ENCODE data around the gene PODXL2.
A peak's percentile ranks its signal among the peaks of the same experiment; 100 is the strongest.
"Not testable (repeated sequence)": the region's sequence is repeated elsewhere in the genome, so short reads cannot be mapped to it uniquely, and the experiment has no call there.

PODXL2 gene

DNA sequence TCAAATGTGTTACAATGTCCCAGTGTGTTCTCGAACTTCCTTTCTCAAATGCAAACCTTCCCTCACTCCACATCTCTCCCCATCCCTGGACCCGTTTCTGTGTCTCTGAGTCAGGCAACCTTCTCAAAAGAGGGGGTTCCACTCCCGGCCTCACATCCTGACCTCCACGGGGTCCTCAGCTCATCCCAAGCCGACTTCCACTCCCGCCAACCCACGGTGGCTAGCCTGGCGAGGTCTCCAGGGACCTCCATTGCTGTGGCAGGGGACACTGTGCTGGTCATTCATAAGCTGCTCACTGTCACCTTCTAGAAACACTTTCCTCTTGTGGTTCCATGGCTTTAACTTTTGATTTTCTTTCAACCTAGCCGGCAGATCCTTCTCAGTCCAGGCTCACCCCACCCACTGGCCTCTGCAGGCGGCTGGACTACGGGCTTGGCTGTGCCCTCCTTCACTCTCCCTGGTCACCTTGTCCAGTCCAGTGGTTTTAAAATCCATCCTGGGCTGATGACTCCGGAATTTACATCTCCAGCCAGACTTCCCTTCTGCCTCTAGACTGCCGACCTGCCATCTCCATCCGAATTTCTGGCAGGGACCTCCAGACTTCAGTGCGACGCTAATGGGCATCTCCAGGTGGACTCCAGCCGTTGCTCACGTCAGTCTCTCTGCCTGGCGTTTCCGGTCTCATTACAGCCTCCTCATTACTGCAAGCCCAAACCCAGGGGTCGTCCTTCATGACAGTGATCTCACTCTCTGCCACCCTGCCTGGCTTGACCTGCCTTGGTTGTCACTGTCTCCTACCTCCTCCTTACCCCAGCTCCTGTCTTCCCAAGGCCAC is 63.7 kb downstream of the PODXL2 start:
- DNase-seq, result no peak

DNA sequence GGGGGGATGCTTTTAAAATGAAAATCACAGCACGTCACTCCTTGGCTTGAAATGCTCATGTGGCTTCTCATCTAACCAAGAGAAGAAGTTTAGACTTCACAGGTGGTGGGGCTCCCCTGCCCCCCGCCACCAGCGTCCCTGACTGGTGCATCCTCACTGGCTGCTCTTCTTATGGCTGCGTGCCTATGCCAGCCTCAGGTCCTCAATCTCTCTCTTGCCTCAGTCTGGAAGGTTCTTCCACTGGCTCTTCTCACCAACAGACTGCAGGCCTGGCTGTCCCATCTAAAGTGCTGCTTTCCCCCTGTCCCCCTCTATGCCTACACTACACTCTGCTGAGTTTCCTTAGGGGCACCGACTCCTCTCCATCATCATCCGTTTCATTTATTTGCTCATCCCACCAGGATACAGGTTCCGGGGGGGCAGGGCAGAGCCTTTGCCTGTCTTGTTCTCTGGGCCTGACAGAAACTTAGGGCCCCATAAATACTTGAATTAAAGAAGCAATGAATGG is 64.4 kb downstream of the PODXL2 start:
- DNase-seq, result no peak

DNA sequence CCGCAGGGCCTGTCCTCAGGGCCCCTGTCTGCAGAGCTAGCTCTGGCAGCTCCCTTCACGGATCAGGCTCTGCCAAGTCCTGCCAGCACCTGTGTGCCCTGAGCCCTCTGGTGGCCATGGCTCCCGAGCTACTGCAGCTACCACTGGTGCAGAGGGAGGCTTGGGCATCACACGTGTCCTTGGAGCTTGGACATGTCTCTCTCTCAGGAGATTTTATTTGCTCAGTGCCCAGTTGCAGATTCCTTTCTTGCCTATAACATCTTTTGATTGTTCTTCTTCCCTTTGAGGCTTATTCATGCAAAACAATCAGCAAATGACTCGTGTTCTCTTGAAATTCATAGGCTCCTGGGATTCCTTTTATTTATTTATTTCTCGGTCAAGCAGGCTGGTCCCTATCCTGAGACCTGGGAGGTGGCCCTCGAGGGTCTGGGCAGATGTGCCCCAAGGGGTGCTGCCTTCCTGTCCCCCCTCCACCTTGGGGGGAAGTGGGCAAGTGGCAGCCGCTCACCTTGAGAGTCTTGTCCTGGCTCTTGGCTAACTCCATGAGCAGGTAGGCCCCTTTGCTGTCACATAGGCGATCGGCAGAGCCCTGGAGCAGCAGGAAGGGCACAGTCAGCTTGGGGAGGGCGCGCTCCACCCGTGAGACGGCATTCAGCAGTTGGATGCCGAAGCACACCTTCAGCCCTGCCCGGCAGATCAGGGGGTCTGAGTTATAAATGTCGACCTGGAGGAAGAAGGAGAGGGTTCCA is 65.7 kb downstream of the PODXL2 start:
- peak; percentile 65 for DNase-seq

DNA sequence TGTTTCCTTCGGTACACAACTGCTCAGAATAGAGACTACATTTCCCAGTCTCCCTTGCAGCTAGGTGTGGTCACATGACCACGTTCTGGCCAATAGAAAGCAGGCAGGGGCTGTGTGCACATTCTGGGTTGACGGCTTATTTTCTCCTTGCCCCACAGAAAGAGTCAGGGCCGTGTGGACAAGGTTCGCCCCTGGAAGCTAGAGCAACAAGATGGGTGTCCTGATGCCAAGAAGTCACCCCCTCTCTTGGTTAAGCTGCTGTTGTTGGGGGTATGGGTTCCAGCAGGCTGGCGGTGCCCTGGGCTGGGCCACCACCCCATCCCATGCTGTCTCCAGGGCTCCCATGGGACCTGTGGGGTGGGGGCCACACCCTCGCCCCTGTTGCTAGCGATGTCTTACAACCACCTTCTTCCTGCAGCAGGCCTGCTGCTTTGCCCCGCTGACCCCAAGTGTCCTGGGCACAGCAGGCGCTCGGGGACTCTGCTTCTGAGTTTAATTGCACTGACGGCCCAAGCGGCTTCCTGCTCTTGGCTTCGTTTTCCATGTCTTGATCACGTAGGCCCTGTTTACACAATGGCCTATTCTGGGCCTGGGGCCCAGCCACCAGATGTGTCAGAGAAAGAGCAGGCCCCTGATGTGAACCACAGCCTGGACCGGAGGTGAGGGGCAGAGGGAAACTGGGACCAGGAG is 68.7 kb downstream of the PODXL2 start:
- peak; percentile 87 for DNase-seq

DNA sequence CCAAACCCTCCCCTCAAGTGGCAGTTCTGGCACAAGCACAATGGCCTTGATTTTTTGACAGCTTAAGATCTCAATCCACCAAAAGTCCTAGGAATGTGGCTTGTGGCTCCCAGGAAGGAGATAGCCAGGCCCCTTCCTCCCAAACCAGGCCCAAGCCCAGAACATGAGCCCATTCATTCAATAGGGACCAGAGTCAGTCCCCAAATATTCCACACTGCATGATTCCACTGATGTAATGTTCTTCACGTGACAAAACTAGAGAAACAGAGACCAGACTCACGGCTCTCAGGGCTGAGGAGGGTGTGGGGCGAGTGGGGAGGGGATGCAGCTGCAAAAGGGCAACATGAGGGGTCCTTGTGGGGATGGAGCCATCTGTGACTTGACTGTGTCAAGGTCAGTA is 69.3 kb downstream of the PODXL2 start:
- no peak for DNase-seq

DNA sequence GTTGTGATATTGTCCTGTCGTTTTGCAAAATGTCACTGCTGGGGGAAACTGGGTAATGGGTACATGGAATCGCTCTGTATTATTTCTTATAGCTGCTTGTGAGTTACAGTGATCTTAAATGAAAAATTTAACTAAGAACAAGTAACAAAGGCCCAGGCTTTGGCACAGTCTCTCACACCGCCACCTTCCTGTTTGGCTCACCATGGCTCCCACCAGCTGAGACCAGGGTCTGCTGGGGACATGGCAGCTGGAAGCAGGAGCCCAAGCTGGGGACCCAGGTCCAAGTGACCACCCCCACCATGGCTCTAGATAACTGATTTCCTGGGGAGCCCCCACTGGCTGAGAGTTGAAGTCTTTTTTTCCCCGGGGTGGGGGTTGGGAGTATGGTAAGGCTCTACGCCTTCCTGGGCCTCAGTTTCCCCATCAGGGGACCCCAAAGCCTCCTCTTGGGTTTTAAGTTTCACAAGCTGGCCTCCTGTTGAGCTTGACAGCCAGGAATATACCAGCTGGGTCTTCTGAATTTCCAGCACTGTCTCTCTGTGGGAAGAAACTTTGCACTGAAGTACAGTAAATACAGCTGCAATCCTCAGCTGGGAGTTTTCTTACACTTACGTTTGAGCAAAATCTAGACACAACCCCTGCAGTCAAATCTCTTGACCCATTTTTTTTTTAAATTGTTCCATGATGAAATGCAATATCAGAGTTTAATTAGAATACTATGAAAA is 69.9 kb downstream of the PODXL2 start:
- DNase-seq, result no peak

DNA sequence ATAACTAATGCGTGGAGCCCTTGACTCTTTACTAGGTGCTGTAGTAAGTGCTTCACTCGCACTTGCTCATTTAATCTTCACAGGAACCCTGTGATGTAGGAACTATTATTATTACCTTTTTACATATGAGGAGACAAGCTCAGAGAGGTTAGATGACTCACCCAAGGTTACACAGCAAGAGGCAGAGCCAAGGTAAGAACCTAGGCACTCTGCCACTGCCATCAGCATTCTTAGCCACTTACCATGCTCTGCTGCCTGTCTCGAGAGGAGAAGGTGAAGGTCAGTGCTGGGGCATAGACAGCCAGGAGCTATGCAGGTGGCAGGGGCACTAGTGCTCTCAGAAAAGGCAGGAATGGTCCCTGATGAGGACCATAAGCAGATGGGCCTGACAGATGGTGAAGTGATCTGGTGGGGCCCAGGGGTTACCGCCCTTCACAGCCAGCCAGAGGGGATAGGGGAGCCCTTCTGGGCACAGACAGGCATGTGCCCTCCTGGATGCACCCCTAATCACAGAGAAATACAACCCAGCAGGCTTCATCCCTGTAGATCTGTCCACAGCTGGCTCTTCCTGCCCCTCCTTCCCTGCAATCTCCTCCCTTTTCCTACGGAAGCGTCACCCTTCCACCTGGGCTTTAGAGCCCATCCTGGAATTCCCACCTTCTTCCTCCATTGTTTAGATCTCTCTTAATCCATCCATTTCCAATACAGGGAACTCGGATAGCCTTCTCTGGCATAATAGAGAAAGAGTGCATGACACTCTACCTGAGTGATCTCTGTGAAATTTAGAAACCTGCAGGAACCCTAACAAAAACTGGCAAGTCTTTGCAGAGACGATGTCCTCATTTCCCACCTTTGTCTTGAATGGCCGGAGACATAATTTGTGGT is 70.7 kb downstream of the PODXL2 start:
- DNase-seq, result no peak

DNA sequence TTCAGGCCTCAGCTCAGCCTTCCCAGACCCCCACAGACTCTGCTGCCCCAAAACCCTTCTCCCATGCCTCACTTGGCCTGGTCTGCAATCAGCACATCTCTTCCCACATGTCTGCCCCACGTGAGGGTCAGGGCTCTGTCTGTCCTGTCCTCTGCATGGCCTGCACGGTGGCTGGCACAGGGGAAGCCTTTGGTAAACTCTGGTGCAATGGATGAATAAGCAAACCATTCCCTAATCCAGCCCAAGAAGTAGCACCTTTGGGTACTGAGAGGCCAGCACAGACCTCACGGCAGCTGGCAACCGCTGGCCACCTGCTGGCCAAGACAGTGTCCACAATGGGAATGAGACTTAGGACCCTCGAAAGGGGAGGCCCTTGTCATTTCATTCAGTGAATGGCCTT is 71.4 kb downstream of the PODXL2 start:
- no peak for DNase-seq

DNA sequence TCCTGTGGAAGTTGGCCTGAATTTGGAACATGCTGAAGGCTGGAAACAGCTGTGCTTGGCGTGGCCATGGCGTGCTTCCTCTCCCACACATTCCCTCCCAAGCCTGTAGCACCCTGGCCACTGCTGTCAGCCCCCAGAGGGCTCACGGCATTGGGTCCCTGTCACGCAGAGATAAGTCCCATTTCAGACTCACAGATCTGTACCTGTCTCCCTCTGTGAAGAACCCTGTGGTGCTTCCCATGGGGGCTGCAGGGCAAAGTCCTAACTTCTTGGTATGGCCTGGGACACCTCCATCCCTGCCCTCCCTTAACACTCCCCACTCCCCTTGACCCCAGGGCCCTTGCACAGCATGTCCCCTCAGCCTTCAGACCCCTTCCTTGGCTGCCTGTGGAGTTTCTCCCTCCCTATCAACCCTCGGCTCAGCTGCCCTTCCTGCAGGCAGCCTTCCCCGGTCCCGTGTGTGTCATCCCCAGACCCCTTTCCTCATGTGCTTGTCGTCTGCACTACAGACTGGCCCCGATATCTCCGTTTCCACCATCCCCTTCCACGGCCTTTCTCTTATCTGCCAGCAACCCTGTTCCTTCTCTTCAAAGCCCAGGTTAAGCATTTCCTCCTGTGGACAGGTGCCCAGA is 72.4 kb downstream of the PODXL2 start:
- no peak for DNase-seq

DNA sequence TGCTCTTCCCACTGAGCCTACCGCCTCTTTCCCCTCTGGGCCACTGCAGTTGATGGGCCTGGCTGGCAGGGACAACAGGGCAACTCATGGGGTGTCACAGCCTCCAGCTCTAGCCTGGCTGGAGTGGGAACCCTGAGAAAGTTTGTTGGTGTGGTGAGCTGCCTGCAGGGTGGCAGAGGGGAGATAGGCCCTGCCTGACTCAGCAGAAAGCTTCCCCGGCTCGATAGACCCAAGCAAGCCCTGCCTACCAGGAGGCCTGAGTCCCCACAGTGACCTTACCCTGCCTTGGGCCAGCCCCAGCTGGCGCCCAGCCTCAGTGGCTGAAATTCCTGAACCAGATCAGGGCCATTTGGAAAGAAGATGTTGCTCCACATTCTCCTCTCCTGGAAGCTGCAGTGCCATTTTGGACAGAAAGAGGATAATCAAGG is 73.2 kb downstream of the PODXL2 start:
- no peak for DNase-seq

DNA sequence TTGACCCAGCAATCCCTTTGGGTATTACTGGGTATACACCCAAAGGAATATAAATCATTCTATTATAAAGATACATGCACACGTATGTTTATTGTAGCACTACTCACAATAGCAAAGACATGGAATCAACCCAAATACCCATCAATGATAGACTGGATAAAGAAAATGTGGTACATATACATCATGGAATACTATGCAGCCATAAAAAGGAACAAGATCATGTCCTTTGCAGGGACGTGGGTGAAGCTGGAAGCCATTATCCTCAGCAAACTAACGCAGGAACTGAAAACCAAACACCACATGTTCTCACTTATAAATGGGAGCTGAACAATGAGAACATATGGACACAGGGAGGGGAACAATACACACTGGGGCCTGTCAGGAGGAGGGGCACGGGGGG is 75.9 kb downstream of the PODXL2 start:
- not testable (repeated sequence) for DNase-seq

DNA sequence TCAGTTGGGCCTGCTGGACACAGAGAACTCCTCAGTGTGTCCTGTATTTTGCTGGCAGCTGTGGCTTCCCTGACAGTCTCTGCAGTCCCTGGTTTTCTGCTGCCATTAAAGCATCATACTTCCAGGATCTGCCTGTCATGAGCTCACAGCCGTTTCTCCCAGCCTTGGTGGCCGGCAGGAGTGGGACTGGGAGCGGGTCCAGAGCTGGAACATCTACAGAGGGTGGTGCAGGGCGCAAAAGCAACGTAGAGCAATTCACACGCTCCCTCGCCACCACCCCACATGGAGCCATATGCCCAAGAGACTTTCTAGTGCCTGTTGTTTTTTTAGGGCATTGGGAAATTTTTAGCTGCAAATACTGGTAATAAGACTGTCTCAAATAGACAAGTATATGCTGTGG is 77.3 kb downstream of the PODXL2 start:
- DNase-seq, result no peak

DNA sequence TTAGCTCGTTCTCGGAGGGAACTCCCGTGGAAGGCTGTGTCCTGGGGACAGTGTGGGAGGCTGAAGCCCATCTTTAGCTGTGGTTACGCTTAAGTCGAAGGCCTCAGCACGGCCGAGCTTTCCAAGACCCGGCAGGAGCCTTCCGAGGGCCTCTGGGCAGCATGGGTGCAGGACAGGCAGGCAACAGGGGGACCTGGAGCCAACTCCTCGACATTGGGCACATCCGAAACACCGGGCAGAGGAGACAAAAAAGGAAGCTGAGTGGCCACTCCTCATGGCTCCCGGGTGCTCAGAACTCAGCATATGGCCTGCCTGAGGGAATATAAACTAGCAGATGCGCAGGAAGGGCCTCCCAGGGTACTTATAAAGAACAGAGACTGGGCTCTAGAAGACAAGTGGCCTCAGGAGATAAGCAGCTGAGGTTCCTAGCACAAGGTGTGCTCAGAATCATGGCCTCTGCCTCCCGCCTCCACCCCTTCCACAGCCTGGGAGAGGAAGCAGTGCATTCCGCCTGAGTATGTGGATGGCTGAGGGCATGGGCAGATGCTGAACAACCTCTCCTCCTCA is 77.9 kb downstream of the PODXL2 start:
- DNase-seq, result no peak

DNA sequence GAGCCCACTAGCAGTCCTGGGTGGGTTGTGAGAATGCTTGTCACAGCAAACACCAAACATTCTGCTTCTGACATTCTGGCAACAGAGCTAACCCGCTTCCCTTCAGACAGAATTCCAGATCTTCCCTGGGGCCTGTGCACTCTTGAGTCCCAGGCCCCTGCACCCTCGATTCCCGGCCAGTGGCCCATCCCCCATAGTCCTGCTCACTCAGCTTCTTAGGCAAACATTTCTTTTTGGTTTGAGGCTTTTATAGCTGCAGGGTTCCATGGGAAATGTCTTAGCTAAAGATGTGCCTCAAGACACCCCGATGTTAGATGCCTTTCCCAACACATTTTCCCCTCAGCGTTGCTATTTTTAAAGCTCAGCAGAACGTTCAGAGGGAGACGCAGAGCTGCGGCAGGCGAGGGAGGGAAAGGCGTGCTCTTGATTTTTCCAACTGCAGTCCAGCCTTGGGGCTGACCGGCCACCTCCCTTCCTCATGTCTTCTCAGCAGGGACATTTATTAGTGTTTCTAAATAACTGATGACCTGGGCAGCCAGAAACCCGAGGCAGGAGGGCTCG is 78.9 kb downstream of the PODXL2 start:
- no peak for DNase-seq

DNA sequence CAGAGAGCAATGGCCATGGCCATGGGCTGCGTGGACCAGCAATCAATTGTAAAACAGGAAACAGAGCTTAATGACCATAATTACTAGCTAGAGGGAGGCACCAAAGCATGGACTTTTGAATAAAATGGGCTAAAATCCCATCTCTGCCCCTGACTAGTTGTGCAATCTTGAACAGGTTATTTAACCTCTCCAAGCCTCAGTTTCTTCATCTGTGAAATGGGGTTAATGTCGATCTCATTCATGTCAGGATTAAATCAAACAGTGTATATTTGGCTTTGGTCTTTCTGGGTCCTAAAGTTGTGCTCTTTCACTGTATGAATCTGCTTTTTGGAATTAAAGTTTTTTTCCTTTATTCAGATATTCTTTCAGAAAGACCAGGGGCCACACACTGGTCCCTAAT is 79.9 kb downstream of the PODXL2 start:
- no peak for DNase-seq

DNA sequence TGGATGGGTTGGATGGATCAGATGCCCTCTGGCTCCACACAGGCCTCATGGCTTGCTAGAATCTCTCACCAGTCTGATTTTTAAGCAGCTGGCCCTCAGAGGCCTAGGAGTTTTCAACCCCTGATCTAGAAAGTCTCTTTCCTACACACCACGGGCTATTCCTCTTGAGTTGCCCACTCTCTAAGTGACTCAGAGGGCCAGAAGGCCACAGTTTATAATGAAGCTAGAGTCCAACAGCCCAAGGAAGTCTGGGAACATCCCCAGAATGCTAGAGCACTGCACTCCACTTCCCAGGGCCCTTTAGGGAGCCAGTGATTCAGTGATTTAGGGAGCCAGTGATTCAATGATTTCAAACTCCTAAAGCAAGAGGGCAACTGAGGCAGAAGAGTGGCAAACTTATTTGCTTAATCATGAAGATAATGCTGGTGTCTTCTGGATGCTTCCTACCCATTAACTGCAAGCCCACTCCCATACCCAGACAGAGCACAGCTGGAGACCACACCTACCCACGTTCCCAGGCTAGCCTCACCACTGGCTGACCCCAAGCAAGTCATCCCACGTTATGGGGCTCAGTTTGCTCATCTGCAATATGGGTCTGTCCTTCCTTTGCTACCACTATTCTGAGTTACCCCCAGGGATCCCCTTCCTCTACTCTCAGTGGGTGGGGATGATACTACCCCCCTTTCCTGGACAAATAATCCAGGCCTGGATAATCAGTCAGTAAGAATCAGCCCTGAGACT is 80.5 kb downstream of the PODXL2 start:
- DNase-seq, result no peak

DNA sequence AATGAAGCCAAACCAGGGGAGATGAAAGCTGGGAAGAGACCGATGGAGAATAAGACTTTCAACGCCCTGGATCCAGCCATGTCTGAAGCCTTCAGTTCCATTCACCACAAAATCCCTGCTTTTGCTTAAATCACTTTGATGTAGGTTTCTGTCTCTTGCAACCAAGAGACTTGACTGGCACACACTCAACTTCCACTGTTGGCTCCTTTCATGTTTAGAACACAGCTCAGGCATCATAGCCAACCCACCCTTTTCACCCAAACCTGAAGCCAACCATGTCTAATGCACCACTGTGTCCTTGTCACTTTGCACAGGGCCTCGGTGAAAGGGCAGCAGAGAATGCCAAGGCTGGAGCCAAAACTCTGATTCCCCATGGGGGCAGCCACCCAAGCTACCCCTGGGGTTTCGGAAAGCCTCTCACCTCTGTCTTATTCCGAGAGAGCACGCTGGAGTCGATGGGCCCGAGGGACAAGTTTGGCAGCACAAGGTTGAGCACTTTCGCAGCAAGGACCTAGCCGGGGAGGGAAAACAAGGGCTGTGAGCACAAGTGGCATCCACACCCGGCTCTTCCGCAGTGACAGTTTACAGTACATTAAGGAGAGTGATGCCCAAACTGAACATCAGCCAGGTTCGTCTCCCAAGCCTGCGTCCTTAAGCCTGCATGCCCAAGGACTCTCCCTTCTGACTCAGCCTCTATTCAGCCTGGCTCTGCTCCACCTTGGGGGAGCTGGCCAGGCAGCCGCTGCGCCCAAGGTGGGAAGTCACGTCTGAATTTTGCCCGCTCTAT is 81.4 kb downstream of the PODXL2 start:
- no peak for DNase-seq

DNA sequence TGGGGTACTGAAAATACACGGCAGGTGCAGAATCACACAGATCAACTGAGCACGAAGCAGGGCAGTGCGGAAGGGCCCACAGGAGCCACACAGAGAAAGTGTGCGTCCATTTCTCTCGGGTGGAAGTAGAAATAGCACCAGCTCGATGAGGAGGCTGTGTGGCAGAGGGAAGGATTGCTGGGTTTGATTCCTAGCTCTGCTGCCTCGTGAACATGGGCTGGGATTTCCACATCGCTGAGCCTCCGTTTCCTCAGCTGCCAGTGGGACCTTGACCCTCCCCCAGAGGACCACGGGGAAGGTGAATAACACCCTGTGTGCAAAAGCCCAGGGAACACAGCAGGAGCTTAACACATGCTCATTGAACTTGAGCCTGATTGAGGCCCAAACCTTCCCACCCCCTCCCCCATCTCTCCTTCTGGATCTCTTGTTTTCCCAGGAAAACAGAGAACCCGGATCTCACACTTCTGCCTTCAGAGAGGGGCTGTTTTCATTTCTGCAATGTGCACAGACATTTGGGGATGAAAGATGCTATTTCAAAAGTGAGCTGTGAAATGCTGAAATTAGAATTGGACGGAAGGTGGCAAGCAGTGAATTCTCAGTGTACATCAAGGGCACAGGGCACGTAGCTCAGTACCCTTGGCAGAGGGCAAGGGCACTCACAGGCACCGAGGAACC is 82.2 kb downstream of the PODXL2 start:
- DNase-seq, result no peak
